Fibroblast of skin of left quadriceps (primary cell): Measurements from ENCODE around the gene RBP7.

Experiments
- DNase-seq, 2 experiments: peaks; one replicate each; pipeline ENCODE4 v3.0.0-alpha.2; 2013; ENCODE audit warnings: low read depth in 2 of 2

Gene RBP7

DNA sequence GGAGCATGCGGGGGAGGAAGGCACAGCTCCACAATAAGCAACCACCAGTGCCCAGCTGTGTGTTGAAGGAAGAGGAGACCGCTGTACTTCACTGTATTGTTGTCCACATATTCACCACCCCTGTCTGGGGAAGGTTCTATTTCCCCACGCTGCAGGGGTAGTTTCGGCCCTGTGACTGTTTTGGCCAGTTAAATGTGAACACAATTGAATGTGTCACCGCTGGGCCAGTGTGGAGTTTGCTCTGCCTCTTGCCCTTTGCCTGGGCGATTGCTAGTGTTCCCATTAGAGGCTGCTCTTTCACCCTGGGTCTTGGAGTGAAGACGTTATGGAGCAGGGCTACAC is 68.3 kb downstream of the RBP7 start:
- no peak for DNase-seq
